ENCODE results near the gene SPACA6.

The SPACA6 gene

DNA sequence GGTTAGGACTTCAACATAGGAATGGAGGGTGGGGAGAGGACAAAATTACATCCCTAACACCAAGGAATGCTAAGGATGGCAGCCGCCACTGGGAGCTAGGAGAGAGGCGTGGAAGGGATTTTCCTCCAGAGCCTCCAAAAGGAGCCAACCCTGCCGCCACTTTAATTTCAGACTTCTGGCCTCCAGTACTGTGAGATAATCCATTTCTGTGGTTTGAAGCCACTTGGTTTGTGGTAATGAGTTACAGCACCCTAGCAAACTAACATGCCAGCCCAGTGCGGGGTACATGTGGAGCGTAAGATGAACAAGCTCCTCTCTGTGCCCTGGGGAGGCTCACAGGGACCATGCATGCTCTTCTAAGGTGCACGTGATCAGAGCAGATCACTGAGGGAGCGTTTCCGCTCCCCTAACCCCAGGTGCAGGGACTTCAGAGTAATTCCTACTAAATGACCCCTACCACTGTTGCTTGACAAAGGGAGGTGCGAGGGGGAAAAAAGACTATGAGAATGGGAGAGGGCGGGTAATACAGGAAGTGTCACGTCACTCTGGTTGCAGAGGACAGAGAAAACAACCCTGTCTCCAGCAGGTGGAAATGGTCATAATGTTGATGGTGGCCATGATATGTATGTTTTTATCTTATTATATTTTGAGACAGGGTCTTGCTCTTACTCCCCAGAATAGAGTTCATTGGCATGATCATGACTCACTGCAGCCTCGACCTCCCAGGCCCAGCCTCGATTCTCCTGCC, 46.5 kb downstream of the SPACA6 start:
- DNase-seq, result no peak

DNA sequence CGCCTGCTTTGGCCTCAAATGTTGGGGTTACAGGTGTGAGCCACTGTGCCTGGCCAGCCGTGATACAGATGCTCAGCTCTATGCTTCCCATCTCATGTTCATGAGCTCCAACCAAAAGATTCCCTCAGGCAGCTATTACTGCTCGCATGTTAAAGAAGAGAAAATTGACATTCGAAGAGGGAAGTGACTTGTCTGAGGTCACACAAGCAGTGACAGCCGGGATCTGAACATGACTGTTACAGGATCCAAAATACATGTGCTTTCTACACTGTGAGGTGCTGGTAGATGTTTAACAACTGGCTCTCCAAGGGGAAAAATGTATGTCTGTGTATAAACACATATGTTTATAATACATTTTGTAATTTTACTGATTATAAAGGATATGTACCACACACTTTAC, 47.2 kb downstream of the SPACA6 start:
- DNase-seq, result peak; percentile 65 to 84 (median 82)

DNA sequence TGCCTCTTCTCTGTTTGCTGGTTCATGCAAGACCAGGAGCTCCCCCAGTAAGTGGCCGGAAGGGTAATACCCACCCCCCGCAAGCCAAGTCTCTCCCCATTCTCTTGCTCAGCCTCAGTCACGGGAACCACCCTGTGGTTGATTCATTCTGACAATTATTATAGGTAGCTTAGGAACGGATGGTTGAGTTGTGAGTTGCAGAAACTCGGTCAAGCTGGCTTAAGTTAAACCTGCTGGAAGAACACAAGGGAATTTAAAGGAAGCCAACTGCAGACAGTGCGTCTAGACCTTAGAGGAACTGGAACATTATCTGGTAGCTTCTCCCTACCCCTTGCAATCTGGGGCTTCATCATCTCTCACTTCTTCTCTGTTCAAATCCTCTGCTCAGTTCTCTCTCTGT, 49.7 kb downstream of the SPACA6 start:
- DNase-seq, result peak in 2 of 3 donors; percentile 38 to 71

DNA sequence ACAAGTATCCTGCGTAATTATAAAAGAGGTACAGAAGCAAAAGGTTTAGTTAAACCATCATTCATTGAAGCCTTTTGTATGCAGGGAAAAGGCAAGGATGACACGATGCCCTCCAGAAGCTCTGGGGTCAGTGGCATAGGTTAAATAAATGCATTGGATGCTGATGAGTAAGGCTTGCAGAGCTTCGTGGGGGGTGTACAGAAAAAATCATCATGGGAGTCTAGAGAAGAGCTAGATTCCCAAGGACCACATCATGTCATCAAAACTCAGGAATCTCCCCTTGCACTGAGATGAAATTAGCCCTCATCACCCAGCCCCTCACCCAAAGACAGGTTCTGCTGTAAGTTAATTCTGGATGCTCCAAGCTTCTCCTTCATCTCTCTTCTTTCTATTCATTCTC, 50.3 kb downstream of the SPACA6 start:
- DNase-seq, result peak in 1 of 3 donors; percentile 38

DNA sequence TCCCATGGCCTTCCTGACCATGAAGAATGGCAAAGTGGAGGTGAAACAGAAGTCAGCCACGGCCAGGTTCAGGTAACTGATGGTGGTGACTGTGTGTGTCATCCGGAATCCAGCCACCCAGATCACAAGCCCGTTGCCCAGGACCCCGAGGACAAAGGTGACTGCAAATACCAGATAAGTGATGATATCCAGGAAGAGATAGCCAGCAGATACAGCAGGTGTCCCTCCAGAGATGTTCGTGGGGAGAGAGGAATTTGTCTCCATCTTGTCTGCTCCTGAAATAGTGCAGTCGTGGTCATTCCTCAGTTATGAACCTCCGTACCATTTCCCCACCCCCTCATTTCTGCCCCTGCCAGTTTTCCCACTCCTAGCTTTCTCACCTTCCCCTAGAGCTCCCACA, 53.6 kb downstream of the SPACA6 start:
- no peak for DNase-seq

DNA sequence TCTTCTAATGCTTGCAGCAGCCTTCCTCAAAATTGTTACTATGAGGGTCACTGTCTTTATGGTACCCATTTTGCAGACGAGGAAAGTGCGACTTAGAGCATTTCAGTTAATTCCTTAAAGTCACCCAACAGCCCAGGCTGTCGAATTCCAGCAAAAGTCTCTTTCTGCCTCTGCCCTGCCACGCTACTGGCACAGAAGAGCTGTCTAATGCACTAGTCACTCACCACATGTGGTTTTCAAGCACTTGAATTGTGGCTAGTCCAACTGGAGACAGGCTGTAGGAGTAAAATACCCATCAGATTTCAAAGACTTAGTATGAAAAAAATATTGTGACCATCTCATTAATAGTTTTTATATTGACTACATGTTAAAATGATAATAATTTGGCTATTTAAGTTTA, 56.8 kb downstream of the SPACA6 start:
- DNase-seq, result no peak

DNA sequence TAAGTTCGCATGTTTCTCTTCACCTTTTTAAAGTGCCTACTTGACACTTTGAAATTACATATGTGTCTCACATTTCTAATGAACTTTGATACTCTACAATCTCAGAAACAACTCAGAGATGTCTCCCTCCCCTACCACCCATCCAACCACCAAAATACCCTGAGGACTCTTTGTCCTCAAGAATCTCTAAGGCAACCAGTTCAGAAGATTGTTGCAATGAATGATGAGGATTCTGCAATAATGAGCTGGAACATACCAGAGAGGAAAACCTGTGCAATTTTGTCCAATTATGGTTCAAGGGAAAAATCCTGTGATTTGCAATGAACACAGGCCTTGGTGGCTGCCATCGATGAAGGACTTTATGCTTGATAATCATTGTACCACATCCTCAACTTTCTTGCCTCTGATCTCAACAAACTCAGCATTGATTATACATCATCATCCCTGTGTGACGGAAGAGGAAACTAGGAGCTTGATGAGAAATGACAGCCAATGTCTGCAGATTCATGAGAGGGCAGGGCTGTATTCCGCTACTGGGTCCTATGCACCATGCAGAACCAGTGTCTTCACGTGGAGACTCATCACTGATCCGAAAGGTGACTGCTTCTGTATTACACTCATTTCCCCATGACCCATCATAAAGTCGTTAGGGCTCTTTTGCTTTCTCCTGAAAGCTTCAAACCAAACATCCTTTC, 57.4 kb downstream of the SPACA6 start:
- DNase-seq, result peak in 1 of 3 donors; percentile 51

DNA sequence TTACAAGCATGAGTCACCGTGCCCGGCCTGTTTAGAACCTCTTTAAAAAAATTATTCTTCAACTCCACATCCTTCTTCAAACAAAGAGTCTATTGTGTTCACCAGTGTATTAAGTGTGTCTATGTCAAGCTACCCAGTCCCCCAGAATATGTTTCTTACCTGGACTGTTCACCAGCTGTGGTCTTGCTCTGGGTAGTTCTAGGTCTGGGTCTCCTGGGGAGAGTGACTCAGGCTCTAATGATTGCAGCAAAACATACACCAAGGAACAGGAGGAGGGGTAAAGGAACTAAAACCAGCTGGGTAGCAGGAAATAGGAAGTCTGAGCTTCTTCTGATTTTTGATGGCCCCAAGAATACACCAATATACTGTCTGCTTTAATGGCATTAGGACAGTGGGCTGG, 58.5 kb downstream of the SPACA6 start, which contains the start of gene FPR1:
Gene FPR1, minus strand, starts transcription at position 224 of the 400 bp plus-strand sequence. CDS start 4,884 bp downstream, outside the sequence.
- peak; percentile 83 to 91 (median 89) for DNase-seq

DNA sequence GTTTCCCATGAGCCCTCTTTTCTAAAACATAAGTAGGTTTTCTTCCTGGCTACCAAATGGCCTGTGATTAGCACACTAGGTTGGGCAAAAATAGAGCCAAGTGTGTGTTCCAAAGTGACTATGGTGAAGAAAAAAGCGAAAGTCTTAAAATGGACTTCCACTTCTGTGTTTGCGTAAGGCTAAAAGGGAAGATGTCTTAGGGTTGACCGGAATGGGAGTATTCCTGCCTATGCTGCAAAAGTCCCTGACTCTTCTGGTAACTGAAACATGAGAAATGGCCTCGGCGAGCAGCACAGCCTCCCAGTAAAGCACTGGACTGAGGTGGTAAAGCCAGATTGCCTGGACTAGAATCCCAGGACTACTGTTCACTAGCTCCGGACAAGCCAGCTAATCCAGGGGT, 61.0 kb downstream of the SPACA6 start:
- DNase-seq, result peak; percentile 86 to 96 (median 93)

DNA sequence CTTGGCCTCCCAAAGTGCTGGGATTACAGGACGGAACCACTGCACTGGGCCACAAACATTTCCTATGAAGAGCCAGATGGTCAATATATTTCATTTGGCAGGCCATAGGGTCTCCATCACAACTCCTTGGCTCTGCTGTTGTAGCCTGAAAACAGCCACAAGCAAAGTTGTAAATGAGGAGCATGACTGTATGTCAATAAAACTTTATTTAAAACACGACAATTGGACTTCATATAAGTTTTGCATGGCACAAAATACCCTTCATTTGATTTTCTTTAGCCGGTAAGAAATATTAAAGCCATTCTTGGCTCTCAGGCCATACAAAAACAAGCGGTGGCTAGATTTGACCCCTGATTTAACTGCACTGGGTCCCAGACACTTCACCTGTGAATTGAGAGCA, 61.6 kb downstream of the SPACA6 start:
- no peak for DNase-seq

All from suppressor macrophage treated with lipopolysaccharide for 1 hour (primary cell).